Thyroid gland (tissue), 4 donors: ENCODE measurements around the gene MTA1.

Experiments
- CTCF ChIP-seq, 6 experiments: fragments of 200-600 bp in 3 of 6; fragments of 450-650 bp in 3 of 6; sonication (generic) in 3 of 6; IDR thresholded peaks; one replicate each; pipeline ENCODE4 v1.5.1; 2016 to 2019; ENCODE audit warnings: antibody characterized with exemption in 6 of 6, mild to moderate bottlenecking in 2 of 6, inconsistent platforms in 1 of 6, moderate library complexity in 1 of 6
- POLR2A ChIP-seq, 2 donors: fragments of 450-650 bp; IDR thresholded peaks; one replicate each; pipeline ENCODE4 v1.6.1; 2017; ENCODE audit warnings: antibody characterized with exemption in 2 of 2, mild to moderate bottlenecking in 2 of 2, moderate library complexity in 1 of 2

DNA sequence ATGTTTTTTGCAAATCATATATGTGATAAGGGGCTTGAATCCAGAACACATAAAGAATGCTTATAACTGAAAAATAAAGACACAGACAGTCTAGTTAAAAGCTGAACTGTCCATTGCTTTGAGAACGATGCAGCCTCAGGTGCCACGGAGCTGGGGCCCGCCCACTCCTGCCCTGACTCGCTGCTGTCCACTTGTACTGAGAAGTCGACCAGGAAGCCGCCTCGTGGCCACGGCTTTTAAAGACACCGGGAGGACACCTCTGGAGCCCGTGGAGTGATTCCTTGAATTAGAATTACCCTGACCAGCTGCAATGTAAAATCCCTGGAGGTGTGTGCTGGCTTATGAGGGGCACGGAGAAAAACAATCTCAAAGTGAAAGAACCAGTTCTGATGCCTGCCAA is 45.2 kb upstream of the MTA1 start:
- peak in 2 of 6 experiments; percentile 26 to 28 for TF ChIP-seq CTCF (IDR thresholded peaks at IDR 0.05)
- no peak for TF ChIP-seq POLR2A (IDR thresholded peaks at IDR 0.05)
